Measurements from ENCODE around the gene KTN1. TPM values are rescaled to one million over a fixed set of nuclear protein-coding genes. Genes with fewer than 3 reads are reported as not detected.

KTN1 gene
- total and polyA plus RNA-seq, 2 experiments from 2014 or later: 150 to 164 TPM

GRCh38 chr14:55724736-55725135 is 144.7 kb downstream of the KTN1 start:
- no peaks in the 10 kb centered on the region for H3K9me2 ChIP-seq (replicated peaks; ENCODE audit: insufficient read depth)
- no peaks in the 10 kb centered on the region for H3K36me3 ChIP-seq (replicated peaks; ENCODE audit: insufficient read depth, low read depth)
- no peaks in the 10 kb centered on the region for H3K4me1 ChIP-seq (ENCODE audit: insufficient read depth)
- no peak overlapping the region for H3K4me3 ChIP-seq
- no peaks in the 10 kb centered on the region for H4K20me1 ChIP-seq (ENCODE audit: insufficient read depth, poor library complexity, severe bottlenecking)
- TF ChIP-seq EZH2phosphoT487 (IDR thresholded peaks at IDR 0.05; ENCODE audit: low read depth, severe bottlenecking, unreplicated experiment): no peak
- TF ChIP-seq, protein P1, sequence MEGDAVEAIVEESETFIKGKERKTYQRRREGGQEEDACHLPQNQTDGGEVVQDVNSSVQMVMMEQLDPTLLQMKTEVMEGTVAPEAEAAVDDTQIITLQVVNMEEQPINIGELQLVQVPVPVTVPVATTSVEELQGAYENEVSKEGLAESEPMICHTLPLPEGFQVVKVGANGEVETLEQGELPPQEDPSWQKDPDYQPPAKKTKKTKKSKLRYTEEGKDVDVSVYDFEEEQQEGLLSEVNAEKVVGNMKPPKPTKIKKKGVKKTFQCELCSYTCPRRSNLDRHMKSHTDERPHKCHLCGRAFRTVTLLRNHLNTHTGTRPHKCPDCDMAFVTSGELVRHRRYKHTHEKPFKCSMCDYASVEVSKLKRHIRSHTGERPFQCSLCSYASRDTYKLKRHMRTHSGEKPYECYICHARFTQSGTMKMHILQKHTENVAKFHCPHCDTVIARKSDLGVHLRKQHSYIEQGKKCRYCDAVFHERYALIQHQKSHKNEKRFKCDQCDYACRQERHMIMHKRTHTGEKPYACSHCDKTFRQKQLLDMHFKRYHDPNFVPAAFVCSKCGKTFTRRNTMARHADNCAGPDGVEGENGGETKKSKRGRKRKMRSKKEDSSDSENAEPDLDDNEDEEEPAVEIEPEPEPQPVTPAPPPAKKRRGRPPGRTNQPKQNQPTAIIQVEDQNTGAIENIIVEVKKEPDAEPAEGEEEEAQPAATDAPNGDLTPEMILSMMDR (IDR thresholded peaks at IDR 0.05; ENCODE audit: poor library complexity): no peak
- no peak for TF ChIP-seq EZH2 (IDR thresholded peaks at IDR 0.05; ENCODE audit: borderline replicate concordance)
- no peak overlapping the region for H2AFZ ChIP-seq
- no peaks in the 10 kb centered on the region for H3K79me2 ChIP-seq
- WGBS (ENCODE audit: low lambda C conversion rate, missing lambda C conversion rate): 83% methylated on average over 1 of the region's 1 CpG
- DNase-seq (ENCODE audit: low spot score): no peak
- no peak overlapping the region for H3K27ac ChIP-seq
- H3K27me3 ChIP-seq: no peaks in the 10 kb centered on the region
- H3K9me3 ChIP-seq (ENCODE audit: low read depth): no peaks in the 10 kb centered on the region
- no peak overlapping the region for H3K4me2 ChIP-seq

GRCh38 chr14:55730592-55731310 is 150.7 kb downstream of the KTN1 start:
- H3K36me3 ChIP-seq (replicated peaks; ENCODE audit: insufficient read depth, low read depth): no peaks in the 10 kb centered on the region
- H3K27ac ChIP-seq: peak overlapping the region; percentile 32
- no peaks in the 10 kb centered on the region for H4K20me1 ChIP-seq (ENCODE audit: insufficient read depth, poor library complexity, severe bottlenecking)
- H3K9me3 ChIP-seq (ENCODE audit: low read depth): no peaks in the 10 kb centered on the region
- H3K27me3 ChIP-seq: no peaks in the 10 kb centered on the region
- TF ChIP-seq EZH2 (IDR thresholded peaks at IDR 0.05; ENCODE audit: borderline replicate concordance) (no peak), EZH2phosphoT487 (IDR thresholded peaks at IDR 0.05; ENCODE audit: low read depth, severe bottlenecking, unreplicated experiment) (no peak)
- TF ChIP-seq, protein P1 (IDR thresholded peaks at IDR 0.05; ENCODE audit: poor library complexity): no peak
- H3K4me3 ChIP-seq: no peak overlapping the region
- no peaks in the 10 kb centered on the region for H3K9me2 ChIP-seq (replicated peaks; ENCODE audit: insufficient read depth)
- no peak overlapping the region for H2AFZ ChIP-seq
- H3K4me1 ChIP-seq (ENCODE audit: insufficient read depth): peaks cover 12% of the 10 kb centered on the region
- no peak overlapping the region for H3K4me2 ChIP-seq
- DNase-seq (ENCODE audit: low spot score): no peak
- H3K79me2 ChIP-seq: no peaks in the 10 kb centered on the region

DNA sequence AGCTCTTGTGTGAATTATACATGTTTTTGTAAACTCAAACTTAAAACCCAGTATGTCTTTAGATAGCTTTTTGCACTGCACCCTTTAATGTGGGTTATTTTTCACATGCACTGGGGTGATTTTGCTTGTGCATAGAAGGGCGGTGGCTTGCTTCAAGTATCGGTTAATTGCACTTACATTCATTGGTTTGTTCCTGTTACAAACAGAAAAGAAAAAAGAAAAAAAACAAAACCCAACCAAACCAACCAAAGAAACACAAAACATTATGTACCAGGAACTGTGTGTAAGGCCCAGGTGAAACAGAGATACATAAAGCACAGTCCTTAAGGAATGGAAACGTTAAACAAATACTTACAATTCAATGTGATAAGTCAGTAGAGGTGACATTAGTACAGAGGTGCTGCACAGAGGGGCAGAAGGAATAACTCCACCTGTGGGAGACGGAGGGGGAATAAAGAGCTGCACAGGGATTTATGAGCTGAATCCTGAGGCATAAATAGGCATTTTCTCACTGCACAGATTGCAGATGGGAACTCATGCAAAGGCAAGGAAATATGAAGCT is 151.4 kb downstream of the KTN1 start:
- H3K27me3 ChIP-seq: no peaks in the 10 kb centered on the region
- no peaks in the 10 kb centered on the region for H3K79me2 ChIP-seq
- H2AFZ ChIP-seq: no peak overlapping the region
- H3K27ac ChIP-seq: no peak overlapping the region
- TF ChIP-seq, protein P1 (IDR thresholded peaks at IDR 0.05; ENCODE audit: poor library complexity): no peak
- no peak for TF ChIP-seq EZH2 (IDR thresholded peaks at IDR 0.05; ENCODE audit: borderline replicate concordance)
- DNase-seq (ENCODE audit: low spot score): no peak
- no peak overlapping the region for H3K4me3 ChIP-seq
- no peaks in the 10 kb centered on the region for H3K9me3 ChIP-seq (ENCODE audit: low read depth)
- no peaks in the 10 kb centered on the region for H3K9me2 ChIP-seq (replicated peaks; ENCODE audit: insufficient read depth)
- H3K4me1 ChIP-seq (ENCODE audit: insufficient read depth): peaks cover 12% of the 10 kb centered on the region
- H3K4me2 ChIP-seq: no peak overlapping the region
- H3K36me3 ChIP-seq (replicated peaks; ENCODE audit: insufficient read depth, low read depth): no peaks in the 10 kb centered on the region
- no peaks in the 10 kb centered on the region for H4K20me1 ChIP-seq (ENCODE audit: insufficient read depth, poor library complexity, severe bottlenecking)
- whole genome bisulfite sequencing (ENCODE audit: low lambda C conversion rate, missing lambda C conversion rate): 69% methylated on average over 4 of the region's 4 CpGs

Measured in hepatocyte (in vitro differentiated cells).